Peyer's patch (tissue), 4 donors: ENCODE data around the gene ARHGAP15.

ENCODE experiments used
- POLR2A ChIP-seq, 2 donors: fragments of 450-650 bp; IDR thresholded peaks; one replicate each; pipeline ENCODE4 v1.5.1; 2017; ENCODE audit warnings: antibody characterized with exemption in 2 of 2, mild to moderate bottlenecking in 2 of 2, moderate library complexity in 2 of 2
- TF ChIP-seq, protein P1 (sequence below), 6 experiments: fragments of 450-650 bp in 4 of 6; fragments of 200-600 bp in 2 of 6; sonication (generic) in 1 of 6; IDR thresholded peaks; one replicate each; pipeline ENCODE4 v1.5.1; 2017 to 2019; ENCODE audit warnings: antibody characterized with exemption in 6 of 6, mild to moderate bottlenecking in 3 of 6, moderate library complexity in 1 of 6

DNA sequence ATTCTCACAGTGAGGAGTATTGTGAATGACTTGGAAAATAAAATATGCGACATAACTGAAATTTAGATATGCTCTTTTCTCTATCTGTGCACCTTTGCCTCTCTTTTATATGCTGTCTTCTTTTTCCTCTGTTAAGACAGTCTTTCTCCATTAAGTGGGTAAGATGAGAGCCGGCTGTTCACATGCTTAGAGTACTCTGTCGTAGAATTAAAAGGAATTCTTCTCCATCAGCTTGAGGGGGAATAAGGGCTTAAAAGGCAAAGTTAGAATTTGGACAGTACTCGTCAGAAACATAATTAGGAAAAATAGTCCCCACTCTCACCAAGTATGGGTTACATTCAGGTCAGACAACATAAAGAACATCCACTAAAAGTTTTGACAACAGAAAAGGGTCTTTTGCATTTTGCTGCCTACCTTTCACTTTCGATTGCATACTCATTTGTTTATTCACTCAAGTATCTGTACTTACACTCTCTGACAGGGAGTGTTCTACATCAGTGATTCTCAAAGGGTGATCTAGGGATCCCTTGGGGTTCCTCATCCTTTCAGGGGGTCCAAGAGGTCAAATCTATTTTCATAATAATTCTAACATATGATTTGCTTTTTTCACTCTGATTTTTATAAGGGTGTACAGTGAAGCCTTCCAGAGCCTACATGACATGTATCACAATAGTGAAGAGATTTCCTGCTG lies 48.0 kb downstream of the ARHGAP15 start:
- TF ChIP-seq, protein P1, sequence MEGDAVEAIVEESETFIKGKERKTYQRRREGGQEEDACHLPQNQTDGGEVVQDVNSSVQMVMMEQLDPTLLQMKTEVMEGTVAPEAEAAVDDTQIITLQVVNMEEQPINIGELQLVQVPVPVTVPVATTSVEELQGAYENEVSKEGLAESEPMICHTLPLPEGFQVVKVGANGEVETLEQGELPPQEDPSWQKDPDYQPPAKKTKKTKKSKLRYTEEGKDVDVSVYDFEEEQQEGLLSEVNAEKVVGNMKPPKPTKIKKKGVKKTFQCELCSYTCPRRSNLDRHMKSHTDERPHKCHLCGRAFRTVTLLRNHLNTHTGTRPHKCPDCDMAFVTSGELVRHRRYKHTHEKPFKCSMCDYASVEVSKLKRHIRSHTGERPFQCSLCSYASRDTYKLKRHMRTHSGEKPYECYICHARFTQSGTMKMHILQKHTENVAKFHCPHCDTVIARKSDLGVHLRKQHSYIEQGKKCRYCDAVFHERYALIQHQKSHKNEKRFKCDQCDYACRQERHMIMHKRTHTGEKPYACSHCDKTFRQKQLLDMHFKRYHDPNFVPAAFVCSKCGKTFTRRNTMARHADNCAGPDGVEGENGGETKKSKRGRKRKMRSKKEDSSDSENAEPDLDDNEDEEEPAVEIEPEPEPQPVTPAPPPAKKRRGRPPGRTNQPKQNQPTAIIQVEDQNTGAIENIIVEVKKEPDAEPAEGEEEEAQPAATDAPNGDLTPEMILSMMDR (IDR thresholded peaks at IDR 0.05) = no peak
- TF ChIP-seq POLR2A (IDR thresholded peaks at IDR 0.05) = no peak
